ENCODE measurements around the gene IFFO2.
A peak's percentile ranks its signal among the peaks of the same experiment; 100 is the strongest.

IFFO2 gene

GRCh38 chr1:18956193-18957135, at the start of gene IFFO2:
TSS of gene IFFO2 (minus strand) at chr1:18956676. CDS start at chr1:18956332, 344 bp downstream.
- H3K27ac Mint-ChIP-seq: peak within 1 kb of the TSS; percentile 57
- no peaks in the 10 kb centered on the region for H3K9me3 Mint-ChIP-seq
- peaks cover 55% of the 10 kb centered on the region for H3K4me1 Mint-ChIP-seq (ENCODE audit: low read depth)
- peaks cover 4% of the 10 kb centered on the region for H3K27me3 Mint-ChIP-seq
- H3K36me3 Mint-ChIP-seq (ENCODE audit: low read depth): peaks cover 27% of the 10 kb centered on the region
- H3K4me3 Mint-ChIP-seq: peak within 1 kb of the TSS; percentile 85

GRCh38 chr1:19006000-19006399, 49.5 kb upstream of the IFFO2 start:
- H3K27me3 Mint-ChIP-seq: peaks cover 18% of the 10 kb centered on the region
- no peak overlapping the region for H3K27ac Mint-ChIP-seq
- H3K36me3 Mint-ChIP-seq (ENCODE audit: low read depth): no peaks in the 10 kb centered on the region
- no peak overlapping the region for H3K4me3 Mint-ChIP-seq
- peaks cover 39% of the 10 kb centered on the region for H3K4me1 Mint-ChIP-seq (ENCODE audit: low read depth)
- H3K9me3 Mint-ChIP-seq: peaks cover 12% of the 10 kb centered on the region

- peaks cover 5% of the 10 kb centered on the region for H3K36me3 Mint-ChIP-seq (ENCODE audit: low read depth)
Observed at GRCh38 chr1:19003371-19004290, 47.2 kb upstream of the IFFO2 start.

GRCh38 chr1:19000065-19000464, 43.6 kb upstream of the IFFO2 start:
- Mint-ChIP-seq H3K4me1 (ENCODE audit: low read depth) (peaks cover 30% of the 10 kb centered on the region), H3K9me3 (peaks cover 24% of the 10 kb centered on the region), H3K27ac (no peak overlapping the region), H3K36me3 (ENCODE audit: low read depth) (peaks cover 5% of the 10 kb centered on the region), H3K4me3 (no peak overlapping the region), H3K27me3 (peaks cover 3% of the 10 kb centered on the region)

More at GRCh38 chr1:19003371-19004290, 47.2 kb upstream of the IFFO2 start:
- Mint-ChIP-seq H3K4me1 (ENCODE audit: low read depth) (peaks cover 19% of the 10 kb centered on the region), H3K9me3 (peaks cover 24% of the 10 kb centered on the region), H3K27ac (peak overlapping the region; percentile 38), H3K4me3 (no peak overlapping the region), H3K27me3 (peaks cover 18% of the 10 kb centered on the region)

- H3K27ac Mint-ChIP-seq: no peak overlapping the region
- no peak overlapping the region for H3K4me3 Mint-ChIP-seq
- peaks cover 5% of the 10 kb centered on the region for H3K36me3 Mint-ChIP-seq (ENCODE audit: low read depth)
- H3K9me3 Mint-ChIP-seq: peaks cover 24% of the 10 kb centered on the region
- H3K27me3 Mint-ChIP-seq: peaks cover 3% of the 10 kb centered on the region
- peaks cover 30% of the 10 kb centered on the region for H3K4me1 Mint-ChIP-seq (ENCODE audit: low read depth)
Observed at GRCh38 chr1:18999359-18999758, 42.9 kb upstream of the IFFO2 start.

- peaks cover 3% of the 10 kb centered on the region for H3K27me3 Mint-ChIP-seq
- peaks cover 21% of the 10 kb centered on the region for H3K4me1 Mint-ChIP-seq (ENCODE audit: low read depth)
- H3K36me3 Mint-ChIP-seq (ENCODE audit: low read depth): peaks cover 5% of the 10 kb centered on the region
- H3K9me3 Mint-ChIP-seq: peaks cover 24% of the 10 kb centered on the region
- no peak overlapping the region for H3K27ac Mint-ChIP-seq
- H3K4me3 Mint-ChIP-seq: no peak overlapping the region
Observed at GRCh38 chr1:18998016-18998724, 41.7 kb upstream of the IFFO2 start.

- Mint-ChIP-seq H3K27me3 (peaks cover 3% of the 10 kb centered on the region), H3K4me3 (no peak overlapping the region), H3K36me3 (ENCODE audit: low read depth) (peaks cover 5% of the 10 kb centered on the region), H3K9me3 (peaks cover 24% of the 10 kb centered on the region), H3K27ac (no peak overlapping the region), H3K4me1 (ENCODE audit: low read depth) (peaks cover 19% of the 10 kb centered on the region)
Observed at GRCh38 chr1:18997508-18997907, 41.0 kb upstream of the IFFO2 start.

- Mint-ChIP-seq H3K4me3 (no peak overlapping the region), H3K27ac (peak overlapping the region; percentile 1), H3K4me1 (ENCODE audit: low read depth) (peaks cover 18% of the 10 kb centered on the region)
Observed at GRCh38 chr1:18996548-18997177, 40.2 kb upstream of the IFFO2 start.

GRCh38 chr1:18994381-18994780, 37.9 kb upstream of the IFFO2 start:
- H3K4me1 Mint-ChIP-seq (ENCODE audit: low read depth): peaks cover 11% of the 10 kb centered on the region

More at GRCh38 chr1:18996548-18997177, 40.2 kb upstream of the IFFO2 start:
- Mint-ChIP-seq H3K9me3 (peaks cover 18% of the 10 kb centered on the region), H3K27me3 (peaks cover 3% of the 10 kb centered on the region), H3K36me3 (ENCODE audit: low read depth) (peaks cover 5% of the 10 kb centered on the region)

GRCh38 chr1:18992646-18993045, 36.2 kb upstream of the IFFO2 start:
- Mint-ChIP-seq H3K27me3 (peaks cover 3% of the 10 kb centered on the region), H3K27ac (no peak overlapping the region), H3K9me3 (no peaks in the 10 kb centered on the region), H3K4me3 (no peak overlapping the region), H3K4me1 (ENCODE audit: low read depth) (peaks cover 11% of the 10 kb centered on the region), H3K36me3 (ENCODE audit: low read depth) (no peaks in the 10 kb centered on the region)

More at GRCh38 chr1:18994381-18994780, 37.9 kb upstream of the IFFO2 start:
- no peak overlapping the region for H3K27ac Mint-ChIP-seq
- peaks cover 3% of the 10 kb centered on the region for H3K27me3 Mint-ChIP-seq
- peaks cover 1% of the 10 kb centered on the region for H3K9me3 Mint-ChIP-seq
- H3K4me3 Mint-ChIP-seq: no peak overlapping the region
- no peaks in the 10 kb centered on the region for H3K36me3 Mint-ChIP-seq (ENCODE audit: low read depth)

GRCh38 chr1:18991585-18991984, 35.1 kb upstream of the IFFO2 start:
- no peak overlapping the region for H3K27ac Mint-ChIP-seq
- no peaks in the 10 kb centered on the region for H3K36me3 Mint-ChIP-seq (ENCODE audit: low read depth)
- peaks cover 3% of the 10 kb centered on the region for H3K27me3 Mint-ChIP-seq
- H3K9me3 Mint-ChIP-seq: no peaks in the 10 kb centered on the region
- no peak overlapping the region for H3K4me3 Mint-ChIP-seq
- peaks cover 5% of the 10 kb centered on the region for H3K4me1 Mint-ChIP-seq (ENCODE audit: low read depth)

- no peaks in the 10 kb centered on the region for H3K36me3 Mint-ChIP-seq (ENCODE audit: low read depth)
Observed at GRCh38 chr1:18989896-18990295, 33.4 kb upstream of the IFFO2 start.

GRCh38 chr1:18989176-18989799, 32.8 kb upstream of the IFFO2 start:
- Mint-ChIP-seq H3K4me1 (ENCODE audit: low read depth) (no peaks in the 10 kb centered on the region), H3K27me3 (peaks cover 9% of the 10 kb centered on the region), H3K36me3 (ENCODE audit: low read depth) (no peaks in the 10 kb centered on the region), H3K27ac (no peak overlapping the region), H3K9me3 (no peaks in the 10 kb centered on the region), H3K4me3 (no peak overlapping the region)

More at GRCh38 chr1:18989896-18990295, 33.4 kb upstream of the IFFO2 start:
- no peak overlapping the region for H3K27ac Mint-ChIP-seq
- H3K4me3 Mint-ChIP-seq: no peak overlapping the region
- peaks cover 3% of the 10 kb centered on the region for H3K27me3 Mint-ChIP-seq
- H3K4me1 Mint-ChIP-seq (ENCODE audit: low read depth): no peaks in the 10 kb centered on the region
- no peaks in the 10 kb centered on the region for H3K9me3 Mint-ChIP-seq

All from stimulated activated naive CD8-positive, alpha-beta T cell treated with anti-CD3 and anti-CD28 coated beads, Interleukin-15, Interleukin-2, amounts not matched to agents 100 ng/mL and 50 ng/mL, for 24 hours (primary cell).